ENCODE measurements around the gene KTN1. TPM values are rescaled to one million over a fixed set of nuclear protein-coding genes. Genes with fewer than 3 reads are reported as not detected.

The KTN1 gene
- total RNA-seq, 1 experiment from 2014 or later = 138 TPM

GRCh38 chr14:55645145-55645544 is 65.1 kb downstream of the KTN1 start:
- Histone ChIP-seq H3K36me3 (ENCODE audit: control insufficient read depth, insufficient read depth, low read length) (no peaks in the 10 kb centered on the region; the same call in 1 of the 2 replicates), H3K27me3 (replicated peaks; ENCODE audit: control insufficient read depth, insufficient read depth, low read length) (no peaks in the 10 kb centered on the region), H3K4me3 (ENCODE audit: low read depth, low read length) (no peak overlapping the region), H3K4me1 (no peaks in the 10 kb centered on the region), H3K9me3 (no peaks in the 10 kb centered on the region)
- BruUV-seq (replicated peaks) = no TSS peak
- Mint-ChIP-seq H3K27ac (ENCODE audit: unreplicated experiment) (no peak overlapping the region), H3K4me1 (ENCODE audit: low read depth, unreplicated experiment) (peaks cover 11% of the 10 kb centered on the region), H3K27me3 (ENCODE audit: insufficient read depth, unreplicated experiment) (no peaks in the 10 kb centered on the region), H3K36me3 (ENCODE audit: insufficient read depth, unreplicated experiment) (peaks cover 45% of the 10 kb centered on the region), H3K9me3 (ENCODE audit: unreplicated experiment) (no peaks in the 10 kb centered on the region), H3K4me3 (ENCODE audit: unreplicated experiment) (no peak overlapping the region)
- intact Hi-C loops (cut with micrococcal nuclease; ENCODE audit: unreplicated experiment) = no loop called here
- ChIA-PET POLR2A (no interaction called here), CTCF (no interaction called here)
- no peak for TF ChIP-seq CTCF (IDR thresholded peaks at IDR 0.05; ENCODE audit: insufficient read depth in 1 of 2, low read depth in 1 of 2, low read length in 1 of 2, severe bottlenecking in 1 of 2, unreplicated experiment in 1 of 2)
- DNase-seq = no peak

- Mint-ChIP-seq H3K9me3 (ENCODE audit: unreplicated experiment) (no peaks in the 10 kb centered on the region), H3K4me1 (ENCODE audit: low read depth, unreplicated experiment) (peaks cover 11% of the 10 kb centered on the region), H3K4me3 (ENCODE audit: unreplicated experiment) (no peak overlapping the region), H3K27ac (ENCODE audit: unreplicated experiment) (no peak overlapping the region), H3K36me3 (ENCODE audit: insufficient read depth, unreplicated experiment) (peaks cover 45% of the 10 kb centered on the region), H3K27me3 (ENCODE audit: insufficient read depth, unreplicated experiment) (no peaks in the 10 kb centered on the region)
- Histone ChIP-seq H3K36me3 (ENCODE audit: control insufficient read depth, insufficient read depth, low read length) (no peaks in the 10 kb centered on the region; the same call in 1 of the 2 replicates), H3K9me3 (no peaks in the 10 kb centered on the region), H3K4me3 (ENCODE audit: low read depth, low read length) (no peak overlapping the region), H3K27me3 (replicated peaks; ENCODE audit: control insufficient read depth, insufficient read depth, low read length) (no peaks in the 10 kb centered on the region), H3K4me1 (no peaks in the 10 kb centered on the region)
- intact Hi-C loops (cut with micrococcal nuclease; ENCODE audit: unreplicated experiment) = no loop called here
- CTCF ChIA-PET = no interaction called here
- no peak for TF ChIP-seq CTCF (IDR thresholded peaks at IDR 0.05; ENCODE audit: insufficient read depth in 1 of 2, low read depth in 1 of 2, low read length in 1 of 2, severe bottlenecking in 1 of 2, unreplicated experiment in 1 of 2)
- POLR2A ChIA-PET = no interaction called here
- BruUV-seq (replicated peaks) = no TSS peak
- DNase-seq = no peak
These were observed 66.1 kb downstream of the KTN1 start for GRCh38 chr14:55645845-55646832.

- Mint-ChIP-seq H3K9me3 (ENCODE audit: unreplicated experiment) (no peaks in the 10 kb centered on the region), H3K27ac (ENCODE audit: unreplicated experiment) (no peak overlapping the region), H3K27me3 (ENCODE audit: insufficient read depth, unreplicated experiment) (no peaks in the 10 kb centered on the region), H3K4me1 (ENCODE audit: low read depth, unreplicated experiment) (no peaks in the 10 kb centered on the region), H3K36me3 (ENCODE audit: insufficient read depth, unreplicated experiment) (peaks cover 40% of the 10 kb centered on the region), H3K4me3 (ENCODE audit: unreplicated experiment) (no peak overlapping the region)
- Histone ChIP-seq H3K9me3 (no peaks in the 10 kb centered on the region), H3K36me3 (ENCODE audit: control insufficient read depth, insufficient read depth, low read length) (peaks cover 3% of the 10 kb centered on the region), H3K27me3 (replicated peaks; ENCODE audit: control insufficient read depth, insufficient read depth, low read length) (no peaks in the 10 kb centered on the region), H3K4me1 (peaks cover 13% of the 10 kb centered on the region), H3K4me3 (ENCODE audit: low read depth, low read length) (no peak overlapping the region)
- TF ChIP-seq CTCF (IDR thresholded peaks at IDR 0.05; ENCODE audit: insufficient read depth in 1 of 2, low read depth in 1 of 2, low read length in 1 of 2, severe bottlenecking in 1 of 2, unreplicated experiment in 1 of 2) = no peak
- no peak for DNase-seq
- CTCF ChIA-PET = no interaction called here
- no TSS peak for BruUV-seq (replicated peaks)
- intact Hi-C loops (cut with micrococcal nuclease; ENCODE audit: unreplicated experiment) = loop anchor here (10.0 kb wide), 1 partner anchor 216 kb away; no protein-coding TSS in a partner anchor
- POLR2A ChIA-PET = no interaction called here
These were observed 71.0 kb downstream of the KTN1 start for GRCh38 chr14:55650992-55651391.
